GM12878 (cell line): Measurements from ENCODE around the gene AQP2.

Experiments used
- CHD4 ChIP-seq: fragments of 200-600 bp; sonication (generic); IDR thresholded peaks from 2 replicates; pipeline ENCODE4 v1.6.1; 2016; ENCODE audit warnings: mild to moderate bottlenecking
- CTCF ChIP-seq, 3 experiments: IDR thresholded peaks in 2 of 3; conservative IDR thresholded peaks in 1 of 3; 2 replicates each; pipeline ENCODE4 v1.5.1; 2011; ENCODE audit warnings: low read depth in 3 of 3, low read length in 3 of 3, mild to moderate bottlenecking in 3 of 3, control low read depth in 2 of 3, moderate library complexity in 2 of 3, inconsistent platforms in 1 of 3, mixed read lengths in 1 of 3; ENCODE audit not compliant: control insufficient read depth in 2 of 3, insufficient read depth in 1 of 3; ENCODE audit errors: extremely low read depth in 1 of 3
- E2F4 ChIP-seq: IDR thresholded peaks from 2 replicates; pipeline ENCODE4 v1.6.1; 2012; ENCODE audit warnings: low read depth, low read length, improper control_type of control experiment
- EZH2 ChIP-seq: IDR thresholded peaks from 2 replicates; pipeline ENCODE4 v1.6.1; 2012; ENCODE audit warnings: low read depth, mild to moderate bottlenecking, control low read depth, inconsistent platforms, low read length, borderline replicate concordance; ENCODE audit not compliant: control insufficient read depth
- NRF1 ChIP-seq: conservative IDR thresholded peaks from 2 replicates; pipeline ENCODE4 v1.6.1; 2011; ENCODE audit warnings: mild to moderate bottlenecking, low read depth, low read length, improper control_type of control experiment
- POLR2A ChIP-seq: IDR thresholded peaks from 2 replicates; pipeline ENCODE4 v1.6.1; 2011; ENCODE audit warnings: low read depth, mild to moderate bottlenecking, low read length
- POLR2AphosphoS5 ChIP-seq: IDR thresholded peaks from 2 replicates; pipeline ENCODE4 v1.6.1; 2011; ENCODE audit warnings: mild to moderate bottlenecking, low read length, inconsistent platforms
- SPI1 ChIP-seq: IDR thresholded peaks from 2 replicates; pipeline ENCODE4 v1.6.1; 2011; ENCODE audit warnings: low read depth, mild to moderate bottlenecking, low read length, moderate library complexity, borderline replicate concordance; ENCODE audit not compliant: insufficient read depth
- TCF7 ChIP-seq: IDR thresholded peaks from 2 replicates; pipeline ENCODE4 v1.6.1; 2014; ENCODE audit warnings: antibody characterized with exemption, borderline replicate concordance
- YY1 ChIP-seq: IDR thresholded peaks from 2 replicates; pipeline ENCODE4 v1.6.1; 2011; ENCODE audit warnings: low read depth, mild to moderate bottlenecking, low read length

- no peak for TF ChIP-seq TCF7
- TF ChIP-seq POLR2AphosphoS5 = no peak
- TF ChIP-seq YY1 = no peak
- TF ChIP-seq CTCF (IDR thresholded peaks at IDR 0.05 in 2 of 3, conservative IDR thresholded peaks at IDR 0.05 in 1 of 3; ENCODE audit: control insufficient read depth in 2 of 3, extremely low read depth in 1 of 3, insufficient read depth in 1 of 3, low read depth in 3 of 3, low read length in 3 of 3) = no peak
- no peak for TF ChIP-seq CHD4
- no peak for TF ChIP-seq EZH2
- no peak for TF ChIP-seq SPI1
- no peak for TF ChIP-seq NRF1
- TF ChIP-seq E2F4 = no peak
- TF ChIP-seq POLR2A = no peak
These were observed 31.9 kb downstream of the AQP2 start for GRCh38 chr12:49982246-49983087.
